BJ (cell line): Measurements from ENCODE around the gene ZNF354B. TPM values are rescaled to one million over a fixed set of nuclear protein-coding genes. Genes with fewer than 3 reads are reported as not detected.
"Not testable (repeated sequence)": the region's sequence is repeated elsewhere in the genome, so short reads cannot be mapped to it uniquely, and the experiment has no call there.

Experiments used
- CTCF ChIA-PET: fragments of 350-600 bp; formaldehyde crosslinking; extraction: SDS; loops from one replicate; lab custom pipeline; 2021; ENCODE audit warnings: antibody characterized with exemption, inconsistent platforms; lab: Yijun Ruan, JAX
- POLR2A ChIA-PET: fragments of 300-600 bp; sonication (Branson Sonifier 250); formaldehyde crosslinking; extraction: SDS; loops from one replicate; lab custom pipeline; 2021; ENCODE audit warnings: antibody characterized with exemption; lab: Charles Lee
- DNase-seq: peaks from one replicate; pipeline ENCODE4 v3.0.0-alpha.2; 2011; ENCODE audit warnings: low read depth
- H3K27me3 ChIP-seq: 2 replicates; pipeline ENCODE4 v1.6.0; 2011; ENCODE audit warnings: low read length; ENCODE audit not compliant: control insufficient read depth, insufficient read depth
- H3K36me3 ChIP-seq: 2 replicates; pipeline ENCODE4 v1.5.1; 2011; ENCODE audit warnings: low read length; ENCODE audit not compliant: control insufficient read depth, insufficient read depth
- H3K4me3 ChIP-seq: 2 replicates; pipeline ENCODE4 v1.5.1; 2011; ENCODE audit warnings: low read depth, mild to moderate bottlenecking, control low read depth, low read length
- polyA plus RNA-seq: library from polyadenylated mRNA; depleted of rRNA; stranded (reverse); fragments of >200 nt; gene quantifications from 2 replicates; pipeline ENCODE4 v1.2.3, GENCODE V29; 2011
- TF ChIP-seq, protein P1 (sequence below): IDR thresholded peaks from 2 replicates; pipeline ENCODE4 v1.5.1; 2011; ENCODE audit warnings: low read depth, mild to moderate bottlenecking, control low read depth, inconsistent platforms, low read length, moderate library complexity; ENCODE audit not compliant: insufficient read depth

Gene ZNF354B
- polyA plus RNA-seq, 1 experiment, result 6.5 TPM

DNA sequence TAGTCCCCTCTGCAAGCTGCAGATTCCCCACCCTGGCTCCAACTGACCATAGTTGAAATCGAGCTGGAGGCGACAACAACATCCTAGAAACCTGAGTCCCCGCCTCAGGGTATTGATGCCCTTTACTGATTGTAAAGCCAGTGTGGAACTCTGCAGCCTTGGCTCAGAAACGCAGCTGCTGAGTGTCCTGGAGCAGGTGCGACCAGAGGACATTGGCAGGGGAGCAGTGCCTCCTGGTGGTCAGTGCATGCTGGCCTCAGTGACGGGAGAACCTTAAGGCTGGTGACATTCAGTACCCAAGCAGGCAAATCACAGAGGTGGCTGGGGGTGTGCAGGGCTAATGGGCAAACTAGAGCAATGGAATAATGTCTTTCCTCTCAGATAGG, 20.4 kb upstream of the ZNF354B start:
- H3K36me3 ChIP-seq, result no peaks in the 10 kb centered on the region
- no peaks in the 10 kb centered on the region for H3K27me3 ChIP-seq
- ChIA-PET POLR2A (no interaction called here), CTCF (no interaction called here)
- no peak overlapping the region for H3K4me3 ChIP-seq
- TF ChIP-seq, protein P1, sequence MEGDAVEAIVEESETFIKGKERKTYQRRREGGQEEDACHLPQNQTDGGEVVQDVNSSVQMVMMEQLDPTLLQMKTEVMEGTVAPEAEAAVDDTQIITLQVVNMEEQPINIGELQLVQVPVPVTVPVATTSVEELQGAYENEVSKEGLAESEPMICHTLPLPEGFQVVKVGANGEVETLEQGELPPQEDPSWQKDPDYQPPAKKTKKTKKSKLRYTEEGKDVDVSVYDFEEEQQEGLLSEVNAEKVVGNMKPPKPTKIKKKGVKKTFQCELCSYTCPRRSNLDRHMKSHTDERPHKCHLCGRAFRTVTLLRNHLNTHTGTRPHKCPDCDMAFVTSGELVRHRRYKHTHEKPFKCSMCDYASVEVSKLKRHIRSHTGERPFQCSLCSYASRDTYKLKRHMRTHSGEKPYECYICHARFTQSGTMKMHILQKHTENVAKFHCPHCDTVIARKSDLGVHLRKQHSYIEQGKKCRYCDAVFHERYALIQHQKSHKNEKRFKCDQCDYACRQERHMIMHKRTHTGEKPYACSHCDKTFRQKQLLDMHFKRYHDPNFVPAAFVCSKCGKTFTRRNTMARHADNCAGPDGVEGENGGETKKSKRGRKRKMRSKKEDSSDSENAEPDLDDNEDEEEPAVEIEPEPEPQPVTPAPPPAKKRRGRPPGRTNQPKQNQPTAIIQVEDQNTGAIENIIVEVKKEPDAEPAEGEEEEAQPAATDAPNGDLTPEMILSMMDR, result 0 out of 2 replicates have a peak, but pooled peaks have one; percentile 6
- DNase-seq, result no peak

DNA sequence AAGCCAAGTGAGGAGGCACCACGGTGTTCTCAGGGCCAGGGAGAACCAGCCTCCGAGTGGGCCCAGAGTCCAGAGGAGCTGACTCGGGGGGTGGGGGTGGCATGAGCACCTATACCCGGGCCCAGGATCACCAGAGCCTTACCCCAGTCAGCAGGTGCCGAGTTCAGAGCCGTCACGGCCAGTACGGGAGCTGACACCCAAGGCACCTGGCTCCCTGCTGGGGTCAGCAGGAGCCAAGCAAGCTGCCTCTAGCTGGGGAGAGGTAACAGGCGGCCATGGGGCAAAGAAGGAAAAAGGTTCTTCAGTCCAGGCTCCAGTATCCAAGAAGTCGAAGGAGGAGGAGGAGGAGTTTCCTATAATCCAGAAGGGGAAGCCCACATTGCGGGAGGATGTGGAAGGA, 19.4 kb upstream of the ZNF354B start:
- POLR2A ChIA-PET, CTCF ChIA-PET: not testable (repeated sequence)

DNA sequence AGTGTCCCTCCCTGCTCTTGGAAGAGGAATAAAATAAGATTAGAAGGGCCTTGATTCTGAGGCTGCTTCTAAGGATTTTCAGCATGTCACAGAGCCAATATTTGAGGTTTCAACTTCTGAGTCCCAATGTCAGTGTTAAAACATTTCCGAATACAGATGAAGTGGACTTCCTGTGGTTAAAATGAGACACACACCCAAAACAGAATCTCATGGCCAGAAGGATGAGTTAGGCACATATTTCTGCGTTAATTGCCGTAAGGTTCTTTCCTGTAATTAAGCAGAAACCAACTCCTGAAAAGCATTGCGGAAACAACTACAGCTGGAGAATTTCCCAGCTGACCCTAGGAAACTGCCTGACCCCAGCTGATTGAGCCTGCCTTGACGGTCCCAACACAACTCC, 10.4 kb upstream of the ZNF354B start:
- Histone ChIP-seq H3K27me3 (no peaks in the 10 kb centered on the region), H3K4me3 (no peak overlapping the region), H3K36me3 (no peaks in the 10 kb centered on the region)
- TF ChIP-seq, protein P1, result no peak
- no peak for DNase-seq
- POLR2A ChIA-PET, result no interaction called here
- CTCF ChIA-PET, result no interaction called here

More for the DNA sequence above, 19.4 kb upstream of the ZNF354B start:
- H3K36me3 ChIP-seq, DNase-seq, H3K4me3 ChIP-seq, H3K27me3 ChIP-seq: not testable (repeated sequence)

DNA sequence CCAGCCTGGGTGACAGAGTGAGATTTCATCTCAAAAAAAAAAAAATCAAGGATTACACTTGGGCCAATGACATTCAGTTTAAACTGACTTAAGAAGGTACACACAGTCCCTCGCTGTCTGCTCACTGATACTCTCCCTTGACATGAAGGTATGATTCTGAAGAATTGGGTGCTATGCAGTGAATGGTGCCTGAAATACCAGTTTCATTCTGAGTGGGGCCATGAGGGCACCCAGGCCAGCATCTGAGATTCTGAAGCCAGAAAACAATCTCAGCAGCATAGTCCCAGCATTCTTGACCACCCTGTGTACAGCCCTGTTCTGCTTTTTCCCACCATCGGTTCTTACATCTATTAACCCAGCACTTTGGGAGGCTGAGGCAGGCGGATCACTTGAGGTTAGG, 7.8 kb upstream of the ZNF354B start:
- POLR2A ChIA-PET, result no interaction called here

DNA sequence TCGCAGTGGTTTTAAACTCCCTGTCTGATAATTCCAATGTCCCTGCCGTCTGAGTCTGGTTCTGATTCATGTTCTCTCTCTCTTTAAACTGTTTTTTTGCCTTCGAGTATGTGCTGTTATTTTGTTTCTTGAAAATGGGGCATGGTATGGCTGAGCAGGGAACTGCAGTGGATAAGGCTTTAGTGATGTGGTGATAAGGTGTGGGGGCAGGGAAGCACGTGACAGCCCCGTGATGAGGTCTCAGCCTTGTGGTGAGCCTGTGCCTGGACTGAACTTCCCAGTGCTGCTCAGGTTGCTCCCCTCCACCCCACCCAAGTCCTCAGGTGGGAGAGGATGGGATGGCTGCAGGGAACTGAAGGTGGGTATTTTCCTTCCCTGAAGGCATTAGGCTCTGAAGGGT, 5.5 kb upstream of the ZNF354B start:
- DNase-seq, result no peak
- Histone ChIP-seq H3K4me3 (no peak overlapping the region), H3K27me3 (no peaks in the 10 kb centered on the region), H3K36me3 (no peaks in the 10 kb centered on the region)
- TF ChIP-seq, protein P1, result no peak
- ChIA-PET POLR2A (no interaction called here), CTCF (no interaction called here)

More for the DNA sequence above, 7.8 kb upstream of the ZNF354B start:
- no peak for DNase-seq
- Histone ChIP-seq H3K36me3 (no peaks in the 10 kb centered on the region), H3K4me3 (no peak overlapping the region), H3K27me3 (no peaks in the 10 kb centered on the region)
- CTCF ChIA-PET, result no interaction called here
- TF ChIP-seq, protein P1, result no peak

DNA sequence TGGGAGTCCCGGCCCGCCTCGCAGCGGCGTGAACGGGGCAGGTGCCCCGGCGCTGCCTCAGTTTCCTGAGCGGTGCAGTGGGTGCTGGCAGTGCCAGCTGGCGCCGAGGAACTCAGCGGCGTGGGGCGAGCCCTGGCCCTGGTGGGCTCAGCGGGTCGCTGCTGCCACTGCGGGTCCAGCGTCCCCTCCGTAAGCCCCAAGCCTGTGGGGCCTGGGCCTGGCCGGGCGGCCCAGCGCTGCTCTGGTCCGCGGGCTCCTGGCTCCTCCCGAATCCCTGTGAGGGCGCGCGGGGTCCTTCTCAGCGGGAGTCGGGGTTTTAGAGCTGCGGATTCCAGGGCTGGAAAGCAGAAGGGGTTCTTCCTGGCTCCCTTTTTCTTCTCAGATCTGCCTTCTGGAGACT, 862 bp downstream of the ZNF354B start:
- DNase-seq, H3K36me3 ChIP-seq, CTCF ChIA-PET, H3K27me3 ChIP-seq, POLR2A ChIA-PET: not testable (repeated sequence)
- H3K4me3 ChIP-seq, result peak overlapping the region; percentile 64
